Adrenal gland (tissue), 12 donors: ENCODE measurements around the gene CCDC170. TPM values are rescaled to one million over a fixed set of nuclear protein-coding genes. Genes with fewer than 3 reads are reported as not detected.

ENCODE experiments used
- DNase-seq, 7 donors: peaks; one replicate each; pipeline ENCODE4 v3.0.0-alpha.2; 2019 to 2020
- H3K27ac ChIP-seq, 5 donors: fragments of 200-600 bp; sonication (generic) in 4 of 5; 1 replicate in 3 of 5; 2 replicates in 2 of 5; pipeline versions ENCODE4 v1.5.1 to v1.8.0; 2016 to 2020; ENCODE audit warnings: mild to moderate bottlenecking in 1 of 5
- H3K27me3 ChIP-seq: fragments of 200-600 bp; 2 replicates; pipeline ENCODE4 v1.8.0; 2021
- H3K36me3 ChIP-seq, 2 donors: fragments of 200-600 bp; replicated peaks in 1 of 2; 1 replicate in 1 of 2; 2 replicates in 1 of 2; pipeline versions ENCODE4 v1.5.1 to v1.8.0; 2018 to 2022
- H3K4me1 ChIP-seq, 2 donors: fragments of 200-600 bp; replicated peaks in 1 of 2; 1 replicate in 1 of 2; 2 replicates in 1 of 2; pipeline versions ENCODE4 v1.5.1 to v1.8.0; 2018 to 2021
- H3K4me3 ChIP-seq, 4 donors: fragments of 200-600 bp; sonication (generic) in 3 of 4; one replicate each; pipeline ENCODE4 v1.5.1; 2016 to 2018
- H3K9me3 ChIP-seq, 3 donors: fragments of 200-600 bp; sonication (generic) in 1 of 3; replicated peaks in 1 of 3; 1 replicate in 2 of 3; 2 replicates in 1 of 3; pipeline versions ENCODE4 v1.5.1 to v1.8.0; 2016 to 2021
- POLR2A ChIP-seq, 2 donors: fragments of 450-650 bp; IDR thresholded peaks; one replicate each; pipeline ENCODE4 v1.6.1; 2017; ENCODE audit warnings: antibody characterized with exemption in 2 of 2, mild to moderate bottlenecking in 2 of 2, moderate library complexity in 1 of 2
- WGBS, 4 donors: extraction: QIAGEN DNeasy Blood & Tissue Kit in 2 of 4; methylation state at CpG; one replicate each; pipeline versions ENCODE4 v1.1.5 to v1.1.7; 2013 to 2017; 5-methylcytosine and 5-hydroxymethylcytosine counted together
- intact Hi-C, 2 donors: fragments of 100-400 bp; cut with DNase I; formaldehyde crosslinking; loops; one replicate each; pipeline versions ENCODE4 v1.14.1 to v1.15.0; 2022 to 2023
- polyA plus RNA-seq, 3 donors: library from polyadenylated mRNA; stranded (reverse); fragments of 200-250 nt in 2 of 3; fragments of 350-450 nt in 1 of 3; fragmentation: Illumina TruSeq in 1 of 3; extraction: RNeasy Lipid Tissue Mini Kit (QIAGEN cat#74804) in 1 of 3; gene quantifications; one replicate each; pipeline ENCODE4 v1.2.3, GENCODE V29; 2013 to 2014
- total RNA-seq, 9 donors: library from RNA; depleted of rRNA in 4 of 9; stranded (reverse); fragments of >200 nt in 4 of 9; fragments of 120-200 nt in 1 of 9; fragmentation: NEBNext Ultra II Directional in 1 of 9; extraction: Animal tissue kit (Norgen Biotek cat#: 25700) in 1 of 9; gene quantifications; one replicate each; pipeline versions ENCODE4 v1.1.0 to v1.2.4, GENCODE V29; 2013 to 2023
- TF ChIP-seq, protein P1 (sequence below), 6 experiments: fragments of 450-650 bp in 4 of 6; fragments of 200-600 bp in 2 of 6; sonication (generic) in 1 of 6; IDR thresholded peaks; 1 replicate in 5 of 6; 2 replicates in 1 of 6; pipeline versions ENCODE4 v1.5.1 to v1.8.0; 2016 to 2021; ENCODE audit warnings: antibody characterized with exemption in 6 of 6, mild to moderate bottlenecking in 2 of 6, moderate library complexity in 1 of 6
- donor health status: healthy with polysubstance abuse.
- donor health status: Bipolar disorder and iron deficiency.
- donor health status: DM: yes; HTN: yes; CAD: no.
- donor health status: DM: no; HTN: no; CAD: no.
- donor health status: DM: no; HTN: no; CAD: no.
- donor health status: DM: yes; HTN: yes; CAD: no.

CCDC170 gene
- total and polyA plus RNA-seq, 12 donors: 2.0 to 13.5 (median 6.1) TPM

DNA sequence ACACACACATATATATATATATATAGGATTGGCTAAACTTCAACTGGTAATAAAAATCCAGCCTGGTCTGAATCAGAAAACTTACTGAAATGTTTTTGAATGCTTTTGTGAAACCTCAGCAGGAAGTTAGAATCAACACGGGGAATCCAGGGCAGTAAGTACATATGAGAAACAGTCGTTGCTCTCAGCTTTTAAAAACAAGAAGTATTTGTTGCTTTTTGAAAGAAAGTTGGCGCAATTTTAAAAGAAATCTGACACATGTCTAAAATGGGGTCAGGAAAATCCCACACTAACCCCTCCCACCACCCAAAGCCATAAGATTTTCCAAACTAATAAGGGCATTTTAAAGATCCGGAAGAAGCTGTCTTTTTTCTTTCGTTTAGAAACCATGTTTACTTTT is 11.5 kb upstream of the CCDC170 start:
- TF ChIP-seq, protein P1, sequence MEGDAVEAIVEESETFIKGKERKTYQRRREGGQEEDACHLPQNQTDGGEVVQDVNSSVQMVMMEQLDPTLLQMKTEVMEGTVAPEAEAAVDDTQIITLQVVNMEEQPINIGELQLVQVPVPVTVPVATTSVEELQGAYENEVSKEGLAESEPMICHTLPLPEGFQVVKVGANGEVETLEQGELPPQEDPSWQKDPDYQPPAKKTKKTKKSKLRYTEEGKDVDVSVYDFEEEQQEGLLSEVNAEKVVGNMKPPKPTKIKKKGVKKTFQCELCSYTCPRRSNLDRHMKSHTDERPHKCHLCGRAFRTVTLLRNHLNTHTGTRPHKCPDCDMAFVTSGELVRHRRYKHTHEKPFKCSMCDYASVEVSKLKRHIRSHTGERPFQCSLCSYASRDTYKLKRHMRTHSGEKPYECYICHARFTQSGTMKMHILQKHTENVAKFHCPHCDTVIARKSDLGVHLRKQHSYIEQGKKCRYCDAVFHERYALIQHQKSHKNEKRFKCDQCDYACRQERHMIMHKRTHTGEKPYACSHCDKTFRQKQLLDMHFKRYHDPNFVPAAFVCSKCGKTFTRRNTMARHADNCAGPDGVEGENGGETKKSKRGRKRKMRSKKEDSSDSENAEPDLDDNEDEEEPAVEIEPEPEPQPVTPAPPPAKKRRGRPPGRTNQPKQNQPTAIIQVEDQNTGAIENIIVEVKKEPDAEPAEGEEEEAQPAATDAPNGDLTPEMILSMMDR (IDR thresholded peaks at IDR 0.05): no peak
- TF ChIP-seq POLR2A (IDR thresholded peaks at IDR 0.05): no peak
- no peak for DNase-seq
- 15 to 27% (median 19%) methylated on average over 5 of the region's 5 CpGs for WGBS, 4 donors
- H3K4me1 ChIP-seq: peaks cover 0 to 13% of the 10 kb centered on the region in 2 donors
- H3K9me3 ChIP-seq: no peaks in the 10 kb centered on the region
- H3K27me3 ChIP-seq: no peaks in the 10 kb centered on the region
- peak overlapping the region in 1 of 4 donors; percentile 31 for H3K4me3 ChIP-seq
- H3K36me3 ChIP-seq: no peaks in the 10 kb centered on the region
- intact Hi-C loops: no loop called here
- H3K27ac ChIP-seq: peak overlapping the region in 3 of 5 donors; percentile 20 to 69 (median 47)

DNA sequence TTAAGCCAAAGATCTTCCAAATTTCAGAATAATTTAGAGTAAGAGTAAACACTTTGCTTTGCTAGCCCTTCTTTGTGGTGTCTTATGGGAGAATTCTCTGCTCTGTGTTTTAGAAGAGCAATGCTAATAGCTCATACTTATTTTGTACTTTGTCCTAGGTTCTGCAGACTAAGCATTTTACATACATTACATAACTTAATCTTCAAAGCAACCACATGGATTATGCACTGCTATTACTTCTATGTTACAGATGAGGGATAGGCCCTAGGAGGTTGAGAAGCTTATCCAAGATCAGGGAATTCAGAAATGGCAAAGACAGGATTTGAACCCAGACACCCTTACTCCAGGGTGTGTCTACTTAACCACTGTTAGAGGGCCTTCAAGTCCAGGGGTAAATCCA is 9.8 kb upstream of the CCDC170 start:
- Histone ChIP-seq H3K27ac (no peak overlapping the region), H3K36me3 (no peaks in the 10 kb centered on the region), H3K9me3 (no peaks in the 10 kb centered on the region), H3K27me3 (no peaks in the 10 kb centered on the region), H3K4me3 (no peak overlapping the region), H3K4me1 (peaks cover 0 to 12% of the 10 kb centered on the region in 2 donors)
- intact Hi-C loops: no loop called here
- TF ChIP-seq POLR2A (IDR thresholded peaks at IDR 0.05): no peak
- TF ChIP-seq, protein P1 (IDR thresholded peaks at IDR 0.05): no peak
- no peak for DNase-seq

DNA sequence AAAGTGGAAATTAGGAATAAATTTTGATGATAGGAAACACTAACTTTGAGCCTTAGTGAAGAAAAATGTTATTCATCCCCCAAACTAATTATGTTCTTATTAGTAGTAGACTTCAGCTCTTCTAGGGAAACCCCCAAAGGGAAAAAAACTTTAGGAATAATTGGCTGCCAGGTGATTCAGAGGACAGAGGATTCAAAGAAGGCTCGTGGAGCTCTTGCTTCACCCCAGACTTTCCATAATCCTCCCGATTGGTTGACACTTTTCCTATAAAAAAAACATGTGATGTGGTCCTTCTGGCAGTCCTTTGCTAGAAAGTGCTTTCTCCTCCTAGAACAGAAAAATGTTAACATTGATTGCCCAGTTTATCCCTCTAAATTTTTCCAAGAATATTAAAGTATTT is 5.6 kb upstream of the CCDC170 start:
- TF ChIP-seq POLR2A (IDR thresholded peaks at IDR 0.05): no peak
- TF ChIP-seq, protein P1 (IDR thresholded peaks at IDR 0.05): no peak
- H3K9me3 ChIP-seq: no peaks in the 10 kb centered on the region
- H3K27me3 ChIP-seq: no peaks in the 10 kb centered on the region
- H3K4me3 ChIP-seq: no peak overlapping the region
- H3K27ac ChIP-seq: no peak overlapping the region
- 34 to 61% (median 47%) methylated on average over 2 of the region's 2 CpGs for WGBS, 4 donors
- DNase-seq: no peak
- intact Hi-C loops: no loop called here
- H3K36me3 ChIP-seq: no peaks in the 10 kb centered on the region
- peaks cover 0 to 4% of the 10 kb centered on the region in 2 donors for H3K4me1 ChIP-seq

DNA sequence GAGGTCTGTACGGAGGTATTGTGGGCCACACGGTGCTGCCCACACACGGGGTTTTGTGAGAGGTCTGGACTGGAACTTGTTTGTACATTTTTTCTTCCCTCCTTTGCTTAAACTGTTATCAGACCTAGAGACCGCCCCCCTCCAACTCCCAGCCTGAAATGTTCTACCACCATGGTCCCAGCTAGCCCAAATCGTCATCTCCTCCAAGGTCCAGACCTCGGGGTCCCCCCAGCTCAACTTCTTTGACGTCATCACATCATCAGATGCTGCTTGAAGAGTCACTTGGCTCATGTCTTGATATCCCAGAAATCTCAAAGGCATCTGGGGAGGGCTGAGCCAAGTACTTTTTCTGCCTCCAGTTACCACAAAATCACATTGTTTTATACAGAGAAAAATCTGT is 2.8 kb upstream of the CCDC170 start:
- no peak overlapping the region for H3K27ac ChIP-seq
- H3K27me3 ChIP-seq: no peaks in the 10 kb centered on the region
- peaks cover 0 to 5% of the 10 kb centered on the region in 2 donors for H3K4me1 ChIP-seq
- H3K36me3 ChIP-seq: no peaks in the 10 kb centered on the region
- H3K9me3 ChIP-seq: no peaks in the 10 kb centered on the region
- DNase-seq: no peak
- intact Hi-C loops: no loop called here
- 82 to 88% (median 87%) methylated on average over 7 of the region's 7 CpGs for WGBS, 4 donors
- TF ChIP-seq, protein P1 (IDR thresholded peaks at IDR 0.05): no peak
- no peak for TF ChIP-seq POLR2A (IDR thresholded peaks at IDR 0.05)
- no peak overlapping the region for H3K4me3 ChIP-seq
